Endothelial cell of umbilical vein (primary cell): ENCODE data around the gene ROBO4. TPM values are rescaled to one million over a fixed set of nuclear protein-coding genes. Genes with fewer than 3 reads are reported as not detected.

Experiments
- BruUV-seq: library from RNA; stranded (reverse); fragments of 400-500 nt; replicated peaks from 2 replicates; lab custom pipeline; 2021; lab: Mats Ljungman, UMichigan
- CTCF ChIA-PET: fragments of 300-600, 350-600 bp; sonication (Branson Sonifier 250); formaldehyde crosslinking; loops from one replicate; lab custom pipeline; 2021; ENCODE audit warnings: antibody characterized with exemption, inconsistent platforms; lab: Charles Lee
- POLR2A ChIA-PET: fragments of 300-600, 350-600 bp; sonication (Branson Sonifier 250); formaldehyde crosslinking; loops from one replicate; lab custom pipeline; 2021; ENCODE audit warnings: antibody characterized with exemption, inconsistent platforms; lab: Charles Lee
- DNase-seq: peaks from one replicate; pipeline ENCODE4 v3.0.0-alpha.2; 2011; ENCODE audit warnings: low read depth, low spot score
- FAIRE-seq: peaks from 2 replicates; lab custom pipeline; 2011; peaks lifted over from hg19 to GRCh38; lab: Jason Lieb, UNC
- H2AFZ ChIP-seq: 2 replicates; pipeline ENCODE4 v1.6.0; 2012; ENCODE audit warnings: low read depth, low read length, control low read depth, inconsistent platforms
- H3K27ac ChIP-seq: 2 replicates; pipeline ENCODE4 v1.5.1; 2011; ENCODE audit warnings: low read depth, mild to moderate bottlenecking, control low read depth, low read length, moderate library complexity; ENCODE audit not compliant: insufficient read depth
- H3K27me3 ChIP-seq, 2 experiments: 2 replicates each; pipeline versions ENCODE4 v1.6.0 to v1.6.1; 2011; ENCODE audit warnings: low read length in 2 of 2, mixed read lengths in 1 of 2; ENCODE audit not compliant: control insufficient read depth in 2 of 2, insufficient read depth in 2 of 2
- H3K36me3 ChIP-seq, 2 experiments: 2 replicates in 1 of 2; 3 replicates in 1 of 2; pipeline ENCODE4 v1.5.1; 2011; ENCODE audit warnings: low read length in 2 of 2, mild to moderate bottlenecking in 1 of 2, moderate library complexity in 1 of 2; ENCODE audit not compliant: control insufficient read depth in 2 of 2, insufficient read depth in 2 of 2; ENCODE audit errors: extremely low read depth in 1 of 2
- H3K4me1 ChIP-seq: 3 replicates; pipeline ENCODE4 v1.5.1; 2011; ENCODE audit warnings: mild to moderate bottlenecking, low read length; ENCODE audit not compliant: control insufficient read depth, insufficient read depth; ENCODE audit errors: extremely low read depth
- H3K4me2 ChIP-seq: 2 replicates; pipeline ENCODE4 v1.6.1; 2011; ENCODE audit warnings: low read length, control low read depth, mixed read lengths; ENCODE audit not compliant: insufficient read depth
- H3K4me3 ChIP-seq, 3 experiments: fragments of 200-600 bp in 1 of 3; sonication (generic), shearing (Covaris generic) in 1 of 3; replicated peaks in 1 of 3; 2 replicates each; pipeline ENCODE4 v1.5.1; 2011 to 2016; ENCODE audit warnings: control low read depth in 3 of 3, low read length in 3 of 3, mild to moderate bottlenecking in 2 of 3, inconsistent platforms in 1 of 3, low read depth in 1 of 3, moderate library complexity in 1 of 3; ENCODE audit not compliant: insufficient read depth in 1 of 3
- H3K79me2 ChIP-seq: 2 replicates; pipeline ENCODE4 v1.6.0; 2012; ENCODE audit warnings: low read length, inconsistent platforms; ENCODE audit not compliant: control insufficient read depth, insufficient read depth
- H3K9ac ChIP-seq: replicated peaks from 2 replicates; pipeline ENCODE3; 2011; ENCODE audit warnings: low read length, control low read depth; ENCODE audit not compliant: insufficient read depth; ENCODE audit errors: extremely low read depth
- H3K9me1 ChIP-seq: replicated peaks from 3 replicates; pipeline ENCODE4 v1.6.0; 2011; ENCODE audit warnings: mild to moderate bottlenecking, low read length; ENCODE audit not compliant: control insufficient read depth, insufficient read depth; ENCODE audit errors: extremely low read depth
- H3K9me3 ChIP-seq: replicated peaks from 2 replicates; pipeline ENCODE4 v1.5.1; 2012; ENCODE audit warnings: low read length, inconsistent platforms; ENCODE audit not compliant: control insufficient read depth, insufficient read depth
- H4K20me1 ChIP-seq: replicated peaks from 2 replicates; pipeline ENCODE3; 2011; ENCODE audit warnings: mild to moderate bottlenecking, low read length; ENCODE audit not compliant: control insufficient read depth, insufficient read depth; ENCODE audit errors: extremely low read depth
- CTCF ChIP-seq, 2 donors: IDR thresholded peaks; 1 replicate in 1 of 2; 2 replicates in 1 of 2; pipeline ENCODE4 v1.5.1; 2011; ENCODE audit warnings: low read length in 2 of 2, mild to moderate bottlenecking in 2 of 2, moderate library complexity in 2 of 2, control low read depth in 1 of 2, inconsistent platforms in 1 of 2, low read depth in 1 of 2; ENCODE audit not compliant: insufficient read depth in 1 of 2; ENCODE audit errors: extremely low read depth in 1 of 2
- GATA2 ChIP-seq: IDR thresholded peaks from 2 replicates; pipeline ENCODE4 v1.7.0; 2011; ENCODE audit warnings: low read depth, mild to moderate bottlenecking, moderate library complexity, mixed read lengths, low read length; ENCODE audit not compliant: insufficient read length, insufficient read depth
- POLR2A ChIP-seq: IDR thresholded peaks from 2 replicates; pipeline ENCODE4 v1.6.1; 2012; ENCODE audit warnings: low read depth, mild to moderate bottlenecking, control low read depth, low read length
- POLR2AphosphoS5 ChIP-seq: IDR thresholded peaks from 2 replicates; pipeline ENCODE4 v1.6.1; 2012; ENCODE audit warnings: low read depth, mild to moderate bottlenecking, control low read depth, low read length, moderate library complexity; ENCODE audit not compliant: insufficient read depth
- dilution Hi-C: fragments of 300-500 bp; cut with MboI; formaldehyde crosslinking; loops from one replicate; pipeline ENCODE4 v1.15.0; 2019; ENCODE audit warnings: low sequenced_read_pairs; ENCODE audit not compliant: extremely low pct_ligation_motif_present
- intact Hi-C: fragments of 100-400 bp; cut with micrococcal nuclease; formaldehyde crosslinking; loops from one replicate; pipeline ENCODE4 v1.10.0; 2022
- polyA plus RNA-seq, 4 experiments: library from polyadenylated mRNA; depleted of rRNA in 3 of 4; stranded (reverse) in 3 of 4; unstranded in 1 of 4; fragments of >200 nt; gene quantifications; 2 replicates each; pipeline versions ENCODE4 v1.2.1 to v1.2.3, GENCODE V29; 2011 to 2012; ENCODE audit warnings: missing spikeins in 1 of 4
- total RNA-seq: library from RNA; stranded (reverse); gene quantifications from 2 replicates; pipeline ENCODE4 v1.2.3, GENCODE V29; 2021

The ROBO4 gene
- total and polyA plus RNA-seq, 2 donors (not counting 3 experiments of a cell fraction or from before 2014, with no cell fraction given): 260 to 474 TPM

GRCh38 chr11:124899383-124900145 is 1.9 kb upstream of the ROBO4 start:
- BruUV-seq: no TSS peak
- no peaks in the 10 kb centered on the region for H3K9me1 ChIP-seq
- no peak overlapping the region for H3K4me3 ChIP-seq
- intact Hi-C loops: loop anchor here (1.0 to 10.0 kb wide), 10 partner anchors 16 to 1837 kb away; partner anchors contain the start of genes HSPA8, SLC37A2, STT3A and TMEM218
- no peaks in the 10 kb centered on the region for H3K27me3 ChIP-seq
- H3K36me3 ChIP-seq: peaks cover 2 to 6% of the 10 kb centered on the region in 2 experiments
- H3K4me2 ChIP-seq: peak overlapping the region; percentile 78
- DNase-seq (peak; percentile 56), FAIRE-seq (peak; percentile 35)
- peak overlapping the region; percentile 88 for H3K9ac ChIP-seq
- dilution Hi-C loops: no loop called here
- no peaks in the 10 kb centered on the region for H4K20me1 ChIP-seq
- CTCF ChIA-PET: interaction anchor here (0.6 to 5.7 kb wide), 15 partner anchors 12 to 529 kb away, joined by 3 to 70 read pairs (median 9); partner anchors contain the start of genes CCDC15, HEPACAM and HEPN1
- H3K4me1 ChIP-seq: peaks cover 60% of the 10 kb centered on the region
- H3K9me3 ChIP-seq: no peaks in the 10 kb centered on the region
- POLR2A ChIA-PET: interaction anchor here (1.6 to 4.2 kb wide), 5 partner anchors 12 to 54 kb away, joined by 4 to 39 read pairs (median 23); partner anchors contain the start of gene CCDC15
- TF ChIP-seq POLR2AphosphoS5 (no peak), POLR2A (peak; percentile 16), GATA2 (no peak), CTCF (IDR thresholded peaks at IDR 0.05; ENCODE audit: extremely low read depth in 1 of 2, insufficient read depth in 1 of 2, low read depth in 1 of 2, low read length in 2 of 2) (peak; percentile 37 to 40)
- H3K79me2 ChIP-seq: peaks cover 39% of the 10 kb centered on the region
- no peak overlapping the region for H2AFZ ChIP-seq
- H3K27ac ChIP-seq: peak overlapping the region; percentile 95
